ENCODE measurements around the gene USP9Y.

Gene USP9Y

DNA sequence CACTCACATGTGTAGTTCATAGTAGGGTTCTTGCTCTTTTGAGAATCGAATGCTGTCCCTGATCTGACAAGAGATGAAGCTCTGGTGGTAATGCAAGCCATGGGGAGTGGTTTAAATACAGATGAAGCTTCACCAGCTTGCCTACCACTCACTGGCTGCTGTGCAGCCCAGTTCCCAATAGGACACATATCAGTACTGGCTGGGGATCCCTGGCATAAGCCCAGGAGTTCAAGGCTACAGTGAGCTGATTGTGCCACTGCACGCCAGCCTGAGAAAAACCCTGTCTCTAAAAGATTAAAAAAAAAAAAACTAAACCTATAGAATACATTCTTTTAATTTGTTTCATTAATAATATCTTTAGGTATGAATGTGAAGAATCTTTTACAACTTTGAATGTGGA lies 136.5 kb downstream of the USP9Y start:
- intact Hi-C loops (cut with DNase I; ENCODE audit: low total_unique reads) = no loop called here
- DNase-seq = no peak
- H3K36me3 ChIP-seq = no peaks in the 10 kb centered on the region

DNA sequence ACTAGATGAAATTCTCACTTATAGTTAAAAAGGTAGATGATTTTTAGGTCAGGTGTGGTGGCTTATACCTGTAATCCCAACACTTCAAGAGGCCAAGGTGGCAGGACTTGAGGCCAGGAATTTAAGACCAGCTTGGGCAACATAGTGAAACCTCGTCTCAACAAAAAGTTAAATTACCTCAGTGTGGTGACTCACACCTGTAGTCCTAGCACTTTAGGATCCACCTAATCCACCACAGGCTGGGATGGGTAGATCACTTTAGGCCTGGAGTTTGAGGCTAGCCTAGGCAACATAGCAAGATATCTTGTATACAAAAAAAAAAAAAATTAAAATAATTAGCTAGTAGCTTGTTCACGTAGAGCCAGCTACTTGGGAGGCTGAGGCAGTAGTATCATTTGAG lies 140.3 kb downstream of the USP9Y start:
- intact Hi-C loops (cut with DNase I; ENCODE audit: low total_unique reads) = no loop called here
- no peak for TF ChIP-seq CTCF (IDR thresholded peaks at IDR 0.05)
- DNase-seq = no peak
- Histone ChIP-seq H3K27me3 (no peaks in the 10 kb centered on the region), H3K27ac (no peak overlapping the region), H3K4me1 (no peaks in the 10 kb centered on the region), H3K9me3 (no peaks in the 10 kb centered on the region), H3K4me3 (no peak overlapping the region), H3K36me3 (no peaks in the 10 kb centered on the region)

More for the DNA sequence above, 136.5 kb downstream of the USP9Y start:
- no peak overlapping the region for H3K4me3 ChIP-seq
- no peaks in the 10 kb centered on the region for H3K9me3 ChIP-seq
- no peak for TF ChIP-seq CTCF (IDR thresholded peaks at IDR 0.05)
- no peak overlapping the region for H3K27ac ChIP-seq
- no peaks in the 10 kb centered on the region for H3K27me3 ChIP-seq
- no peaks in the 10 kb centered on the region for H3K4me1 ChIP-seq

DNA sequence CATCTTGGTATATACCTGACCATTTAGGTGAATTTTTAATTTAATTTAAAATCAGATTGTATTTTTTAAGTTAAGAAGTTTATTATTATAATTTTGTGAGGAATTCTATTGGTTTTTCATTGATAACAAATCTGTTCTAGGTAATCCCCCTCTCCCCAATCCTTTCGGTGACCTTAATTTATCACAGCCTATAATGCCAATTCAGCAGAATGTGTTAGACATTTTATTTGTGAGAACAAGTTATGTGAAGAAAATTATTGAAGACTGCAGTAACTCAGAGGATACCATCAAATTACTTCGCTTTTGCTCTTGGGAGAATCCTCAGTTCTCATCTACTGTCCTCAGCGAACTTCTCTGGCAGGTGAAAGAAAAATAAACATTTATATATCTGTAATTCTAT lies 145.8 kb downstream of the USP9Y start:
- TF ChIP-seq CTCF (IDR thresholded peaks at IDR 0.05) = no peak
- no peaks in the 10 kb centered on the region for H3K9me3 ChIP-seq
- no peak overlapping the region for H3K4me3 ChIP-seq
- intact Hi-C loops (cut with DNase I; ENCODE audit: low total_unique reads) = no loop called here
- H3K36me3 ChIP-seq = no peaks in the 10 kb centered on the region
- no peak for DNase-seq
- H3K27me3 ChIP-seq = no peaks in the 10 kb centered on the region
- no peaks in the 10 kb centered on the region for H3K4me1 ChIP-seq
- H3K27ac ChIP-seq = no peak overlapping the region

GRCh38 chrY:12855791-12856275 lies 154.8 kb downstream of the USP9Y start:
- Histone ChIP-seq H3K27ac (no peak overlapping the region), H3K27me3 (no peaks in the 10 kb centered on the region), H3K9me3 (no peaks in the 10 kb centered on the region), H3K4me3 (no peak overlapping the region), H3K4me1 (no peaks in the 10 kb centered on the region), H3K36me3 (peaks cover 0 to 11% (median 0%) of the 10 kb centered on the region in 3 donors)
- no peak for DNase-seq
- no peak for TF ChIP-seq CTCF (IDR thresholded peaks at IDR 0.05)
- intact Hi-C loops (cut with DNase I; ENCODE audit: low total_unique reads) = no loop called here

DNA sequence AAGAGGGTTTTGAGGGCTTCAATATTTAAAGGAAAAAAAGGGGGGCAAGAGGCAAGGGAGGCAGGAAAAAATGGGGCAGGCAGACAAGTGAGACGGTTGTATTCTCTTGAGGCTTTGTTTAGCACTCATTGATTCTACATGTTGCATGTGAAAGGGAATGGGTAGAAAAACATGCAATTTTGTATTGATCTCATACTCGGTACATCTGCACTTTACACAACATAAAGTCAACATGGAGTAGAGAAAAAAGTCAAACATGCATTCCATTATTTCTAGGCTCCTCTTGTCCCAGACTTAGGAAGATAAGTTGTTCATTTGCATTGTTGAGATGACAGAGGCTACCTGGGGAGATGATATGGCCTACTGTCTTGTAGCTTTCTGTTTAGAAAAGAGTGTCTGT lies 166.9 kb downstream of the USP9Y start:
- intact Hi-C loops (cut with DNase I; ENCODE audit: low total_unique reads) = no loop called here
- TF ChIP-seq CTCF (IDR thresholded peaks at IDR 0.05) = no peak

GRCh38 chrY:12896973-12897372 lies 195.9 kb downstream of the USP9Y start:
- Histone ChIP-seq H3K27me3 (no peaks in the 10 kb centered on the region), H3K27ac (no peak overlapping the region), H3K4me1 (no peaks in the 10 kb centered on the region), H3K9me3 (no peaks in the 10 kb centered on the region), H3K4me3 (no peak overlapping the region), H3K36me3 (no peaks in the 10 kb centered on the region)
- no peak for TF ChIP-seq CTCF (IDR thresholded peaks at IDR 0.05)
- intact Hi-C loops (cut with DNase I; ENCODE audit: low total_unique reads) = no loop called here
- DNase-seq = no peak

More for the DNA sequence above, 166.9 kb downstream of the USP9Y start:
- no peak overlapping the region for H3K4me3 ChIP-seq
- H3K27me3 ChIP-seq = no peaks in the 10 kb centered on the region
- no peaks in the 10 kb centered on the region for H3K9me3 ChIP-seq
- DNase-seq = no peak
- H3K36me3 ChIP-seq = no peaks in the 10 kb centered on the region
- no peak overlapping the region for H3K27ac ChIP-seq
- H3K4me1 ChIP-seq = no peaks in the 10 kb centered on the region
